HL-60/S4 treated with phorbol 12-myristate 13-acetate at 8.2 ng/mL for 4 days and 3 days (cell line): ENCODE measurements around the gene CRACDL.
"Not testable (repeated sequence)": the region's sequence is repeated elsewhere in the genome, so short reads cannot be mapped to it uniquely, and the experiment has no call there.

ENCODE experiments used
- in situ Hi-C: fragments of 300-500 bp; cut with MboI; formaldehyde crosslinking; loops from 2 replicates; pipeline ENCODE4 v1.15.0; 2022; ENCODE audit warnings: low sequenced_read_pairs

CRACDL gene

DNA sequence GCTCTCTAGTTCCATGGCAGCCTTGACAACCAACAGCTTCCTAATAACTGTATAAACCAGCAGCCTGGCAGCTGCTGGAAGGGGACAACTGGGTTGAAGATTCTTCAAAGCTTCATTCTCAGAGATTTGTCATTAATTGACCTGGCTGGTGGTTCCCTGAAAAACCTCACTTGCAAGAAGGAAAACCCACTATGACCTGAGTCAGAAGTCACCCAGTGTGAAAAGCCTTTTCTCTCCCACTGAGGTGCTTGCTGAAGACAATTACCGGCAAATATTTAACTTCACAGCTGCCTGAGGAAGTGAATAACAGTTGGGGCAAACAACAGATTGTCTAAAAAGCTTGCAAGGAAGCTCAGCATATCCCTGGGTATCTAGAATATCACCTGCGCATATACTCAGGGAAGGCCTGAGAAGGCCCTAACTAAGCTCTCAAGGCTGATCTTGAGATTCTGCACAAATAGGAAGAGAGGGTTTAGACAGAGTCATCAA lies 49.9 kb downstream of the CRACDL start:
- in situ Hi-C loops: no loop called here

DNA sequence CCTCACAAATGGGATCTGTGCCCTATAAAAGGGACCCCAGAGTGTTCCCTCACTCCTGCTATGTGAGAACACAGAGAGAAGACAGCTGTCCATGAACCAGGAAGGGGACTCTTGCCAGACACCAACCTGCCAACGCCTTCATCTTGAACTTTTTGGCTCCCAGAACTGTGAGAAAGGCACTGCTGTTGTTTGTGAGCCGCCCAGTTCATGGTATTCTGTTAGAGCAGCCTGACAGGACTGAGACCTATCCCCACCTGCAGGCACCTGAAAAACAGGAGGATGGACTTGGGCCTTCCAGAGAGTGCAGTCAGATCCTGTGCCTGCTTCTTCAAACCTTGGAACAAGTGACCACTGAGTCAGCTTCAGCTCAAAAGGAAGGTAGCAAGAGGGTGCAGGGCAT lies 51.4 kb downstream of the CRACDL start:
- in situ Hi-C loops: no loop called here

DNA sequence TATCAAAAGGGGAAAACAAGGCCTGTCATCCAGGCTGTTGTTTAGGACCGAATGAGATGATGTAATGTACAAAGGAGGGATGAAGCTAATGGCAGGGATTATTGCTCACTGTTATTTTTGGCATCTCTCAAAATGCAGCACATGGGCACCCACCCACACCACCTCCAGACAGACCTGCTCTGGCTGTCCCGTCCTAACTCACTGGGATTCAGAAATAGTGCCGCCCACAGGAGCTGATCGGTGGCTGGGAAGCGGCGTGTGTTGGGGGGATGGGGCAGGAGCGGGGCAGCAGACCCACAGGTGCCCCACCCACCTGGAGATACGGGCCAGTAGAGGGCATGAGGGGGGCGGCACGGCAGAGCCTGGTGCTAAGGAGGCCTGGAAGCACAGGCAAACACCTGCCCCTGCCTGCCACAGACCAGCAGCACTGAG lies 52.2 kb downstream of the CRACDL start:
- in situ Hi-C loops: no loop called here

DNA sequence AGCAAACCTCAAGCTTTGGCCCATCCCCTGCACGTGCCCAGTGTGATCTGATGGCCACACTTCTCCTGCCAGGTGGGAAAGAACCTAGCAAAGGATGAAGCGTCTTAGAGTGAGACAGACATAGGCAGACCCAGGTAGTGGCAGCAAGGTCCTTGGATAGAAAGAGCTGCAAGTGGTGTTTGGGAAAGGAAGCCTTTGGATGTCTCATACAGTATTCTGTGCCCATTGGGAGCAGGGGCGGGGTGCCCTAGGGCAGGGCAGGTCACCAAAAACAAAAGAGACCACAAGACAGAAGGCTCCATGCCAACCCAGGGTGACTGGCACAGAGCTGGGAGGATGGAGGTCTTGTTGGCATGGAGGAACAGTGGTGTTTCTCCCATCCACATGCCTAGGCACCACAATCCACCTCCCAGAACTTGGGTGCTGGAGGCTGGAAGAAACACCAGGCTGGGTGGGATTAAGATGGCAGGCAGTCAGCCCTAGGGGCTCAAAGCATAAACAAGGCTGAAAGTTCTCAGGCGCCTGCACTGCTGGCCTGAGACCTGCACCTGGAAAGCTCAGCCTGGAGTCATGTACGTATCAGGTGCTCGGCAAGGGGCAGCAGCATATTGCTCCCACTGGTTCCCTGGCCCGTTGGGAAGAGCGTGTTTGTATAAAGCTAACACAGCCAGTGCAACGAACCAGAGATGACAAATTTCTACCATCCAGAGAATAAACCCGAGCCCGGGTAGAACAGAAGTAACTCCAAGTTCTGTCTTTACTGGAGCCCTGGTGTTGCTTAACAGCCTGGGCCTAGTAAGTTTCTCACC lies 52.9 kb downstream of the CRACDL start:
- in situ Hi-C loops: no loop called here

DNA sequence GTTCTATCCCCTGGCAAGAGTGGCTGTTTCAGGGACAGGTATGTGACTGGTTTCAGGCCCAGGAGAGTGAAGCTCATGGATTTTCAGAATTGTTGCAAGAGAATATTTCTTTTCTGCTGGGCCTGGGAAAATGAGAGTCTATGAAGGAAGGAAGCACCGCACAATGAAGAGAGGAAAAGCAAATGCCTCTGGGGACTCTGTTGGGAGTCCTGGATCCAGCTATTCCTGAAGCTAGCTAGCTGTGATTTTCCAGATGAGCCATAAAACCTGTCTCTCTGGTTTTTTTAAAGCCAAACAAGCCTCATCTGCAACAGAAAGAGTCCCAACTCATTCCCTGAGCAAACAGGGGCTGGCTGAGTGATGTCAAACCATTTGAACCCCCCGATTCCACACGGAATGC lies 53.7 kb downstream of the CRACDL start:
- in situ Hi-C loops: no loop called here

DNA sequence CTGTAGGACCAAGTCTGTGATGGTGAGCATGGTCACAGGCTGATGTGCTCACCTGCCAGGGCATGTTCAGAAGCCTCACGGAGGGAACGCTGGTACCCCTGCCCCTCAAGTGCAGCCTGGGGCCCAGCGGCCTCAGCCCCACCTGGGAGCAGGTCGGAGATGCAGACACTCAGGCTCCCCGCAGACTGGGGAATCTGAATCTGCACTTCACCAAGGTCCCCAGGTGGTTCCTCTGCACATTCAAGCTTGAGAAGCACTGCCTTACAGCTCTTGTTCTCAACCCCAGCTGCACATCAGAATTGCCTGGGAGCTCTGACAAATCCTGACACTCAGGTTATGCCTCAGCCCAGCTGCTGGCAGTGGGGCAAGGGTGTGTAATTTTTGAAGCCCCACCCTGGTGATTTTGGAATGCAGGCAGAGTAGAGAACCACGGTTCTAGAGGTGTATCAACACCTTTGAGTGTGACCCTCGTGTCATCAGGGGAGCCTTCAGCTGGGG lies 54.8 kb downstream of the CRACDL start:
- in situ Hi-C loops: no loop called here

DNA sequence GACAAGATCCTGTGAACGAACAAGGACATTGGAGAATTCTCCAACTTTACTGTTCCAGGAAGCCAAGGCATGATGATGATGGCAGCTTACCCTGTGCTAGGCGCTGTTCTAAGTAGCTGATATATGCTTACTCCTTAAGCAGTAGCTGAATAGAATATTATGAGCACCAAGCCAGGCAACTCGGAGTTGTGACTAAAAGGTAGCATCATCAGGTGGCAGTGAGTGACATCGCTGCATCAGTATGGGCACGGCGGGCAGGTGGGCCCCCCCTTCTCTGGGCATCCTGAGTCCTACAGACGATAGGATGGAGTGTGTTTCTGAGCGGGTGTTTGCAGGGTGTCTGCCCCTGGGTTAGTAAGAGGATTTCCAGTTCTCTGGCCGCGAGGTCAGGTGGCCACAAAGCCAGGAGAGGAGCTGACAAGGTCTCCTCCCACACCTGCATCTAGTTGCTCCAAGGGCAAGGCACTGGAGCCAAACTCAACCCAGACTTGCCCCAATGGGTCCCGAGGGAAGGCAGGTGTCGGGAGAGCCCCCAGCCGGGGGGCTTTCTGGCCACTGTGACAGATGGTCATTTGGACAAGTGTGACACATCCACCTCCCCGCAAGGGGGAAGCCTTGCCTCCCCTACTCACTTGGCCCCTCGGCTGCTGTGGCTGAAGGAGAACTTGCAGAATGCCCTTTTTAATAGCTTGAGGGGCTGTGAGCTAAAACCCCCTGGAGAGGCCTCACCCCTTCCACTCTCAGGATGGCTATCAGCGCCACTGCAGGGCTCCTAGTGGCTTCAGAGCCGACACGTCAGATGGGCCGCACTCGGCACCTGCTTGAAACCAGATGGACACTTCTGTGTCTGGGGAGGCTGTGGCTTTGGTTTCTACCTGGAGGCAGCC lies 55.5 kb downstream of the CRACDL start:
- in situ Hi-C loops: no loop called here

DNA sequence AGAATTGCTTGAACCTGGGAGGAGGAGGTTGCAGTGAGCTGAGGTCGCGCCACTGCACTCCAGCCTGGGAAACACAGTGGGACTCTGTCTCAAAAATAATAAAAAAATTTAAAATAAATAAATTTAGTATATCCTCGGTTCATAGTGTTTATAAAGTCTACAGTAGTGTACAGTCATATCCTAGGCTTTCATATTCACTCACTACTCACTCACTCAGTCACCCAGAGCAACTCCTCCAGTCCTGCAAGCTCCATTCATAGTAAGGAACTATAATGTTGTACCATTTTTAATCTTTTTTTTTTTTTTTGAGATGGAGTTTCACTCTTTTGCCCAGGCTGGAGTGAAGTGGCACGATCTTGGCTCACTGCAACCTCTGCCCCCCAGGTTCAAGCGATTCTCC lies 58.4 kb downstream of the CRACDL start:
- in situ Hi-C loops: not testable (repeated sequence)

DNA sequence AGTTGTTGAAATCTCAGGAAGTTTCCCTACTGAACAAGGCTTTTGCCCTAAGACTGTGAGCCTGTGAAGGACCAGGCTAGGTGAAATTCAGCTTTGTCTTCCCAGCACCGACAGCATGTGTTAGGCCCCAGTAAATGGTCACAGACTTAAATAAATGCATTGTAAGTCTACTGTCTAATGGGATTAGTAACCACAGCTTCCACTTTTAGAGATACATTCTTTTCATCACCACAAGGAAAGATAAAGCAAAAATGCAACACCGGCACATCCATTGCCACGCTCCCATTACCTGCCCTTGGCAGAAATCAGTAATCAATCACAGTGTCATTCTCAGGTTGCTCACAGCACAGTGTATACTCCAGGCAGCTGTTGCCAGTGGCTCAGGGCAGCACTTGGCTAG lies 59.3 kb downstream of the CRACDL start:
- in situ Hi-C loops: no loop called here

DNA sequence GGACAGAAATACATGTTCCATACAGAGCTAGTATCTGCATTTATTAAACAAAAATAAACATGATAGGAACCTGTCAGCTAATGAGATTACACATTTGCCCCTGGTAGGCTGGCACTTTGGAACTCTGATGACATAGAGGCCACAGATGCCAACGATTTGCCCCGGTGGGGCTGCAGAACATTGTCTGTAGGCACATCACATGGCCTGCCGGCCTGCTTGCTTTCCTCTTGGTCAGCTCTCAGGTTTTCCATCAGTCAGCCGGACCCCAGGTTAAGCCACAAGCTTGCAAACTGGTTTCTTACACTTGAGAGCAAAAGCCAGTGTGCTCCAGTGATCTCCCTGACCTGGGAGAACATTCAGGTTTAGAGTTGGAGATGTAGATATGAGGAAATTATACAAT lies 60.3 kb downstream of the CRACDL start:
- in situ Hi-C loops: no loop called here

DNA sequence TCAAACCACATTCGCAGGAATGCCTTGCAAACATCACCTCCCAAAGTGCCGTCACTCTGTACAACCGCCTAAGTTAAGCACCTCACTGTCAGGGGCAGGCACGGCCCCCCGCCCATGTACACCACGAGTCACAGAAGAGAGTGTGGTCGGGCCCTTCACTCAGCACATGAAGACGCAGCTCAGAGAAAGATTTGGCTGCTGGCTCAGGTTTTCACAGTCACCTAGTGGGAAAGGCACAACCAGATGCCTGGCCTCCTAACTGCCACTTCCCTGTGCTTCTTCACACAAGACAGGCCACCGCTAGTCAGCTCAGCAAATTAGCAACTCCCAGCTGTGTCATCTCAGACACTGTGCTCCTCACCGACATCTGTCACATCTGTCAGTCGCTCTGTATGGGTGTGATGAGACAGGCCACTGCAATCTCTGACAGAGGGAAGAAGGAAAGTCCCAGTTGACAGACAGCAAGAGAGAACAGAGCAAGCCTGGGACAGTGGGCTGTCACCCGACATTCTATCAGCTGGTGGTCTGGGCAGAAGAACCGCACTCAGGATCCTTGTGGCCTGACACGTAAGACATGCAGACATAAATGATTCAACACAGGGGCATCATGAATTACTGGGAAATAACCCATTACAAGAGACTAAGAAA lies 60.8 kb downstream of the CRACDL start:
- in situ Hi-C loops: no loop called here

DNA sequence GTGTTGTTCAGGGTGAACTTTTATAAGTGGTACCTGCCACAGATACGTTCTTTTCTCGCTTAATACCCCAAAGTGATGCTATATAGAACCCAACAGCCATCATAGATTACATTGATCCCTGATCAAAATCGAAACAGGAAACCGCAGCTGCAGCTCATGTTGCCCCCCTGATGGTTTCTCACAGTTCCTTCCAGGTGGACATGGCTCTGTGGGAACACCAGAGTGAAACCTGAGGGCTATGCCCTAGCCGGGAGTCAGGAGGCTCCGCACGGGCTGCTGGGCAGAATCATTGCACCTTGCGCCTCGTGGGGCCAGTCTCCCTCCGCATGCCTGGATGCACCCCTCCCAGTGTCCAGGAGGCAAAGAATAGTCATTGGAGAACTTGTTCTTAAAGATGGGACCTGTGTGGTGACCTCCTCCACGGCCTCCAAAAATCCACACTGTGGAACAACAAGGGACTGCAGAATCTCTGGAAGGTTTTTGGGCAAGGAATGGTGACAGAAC lies 61.8 kb downstream of the CRACDL start:
- in situ Hi-C loops: no loop called here

DNA sequence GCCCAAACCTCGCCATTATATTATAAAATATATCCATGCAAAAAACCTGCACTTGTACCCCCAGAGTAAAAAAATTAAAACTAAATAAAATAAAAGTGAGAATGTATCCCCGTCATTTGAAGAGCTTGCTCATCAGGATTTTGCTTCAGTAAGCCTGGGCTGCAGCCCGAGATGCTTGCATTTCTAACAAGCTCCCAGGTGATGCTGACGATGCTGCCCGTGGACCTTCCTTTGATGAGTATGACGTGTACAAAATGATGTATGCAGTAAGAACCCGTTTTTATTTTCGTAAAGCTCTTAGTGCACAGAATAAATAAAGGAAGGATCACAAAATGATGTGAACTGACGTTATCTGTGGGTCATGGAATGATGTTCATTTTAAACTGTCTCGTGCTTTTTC lies 63.5 kb downstream of the CRACDL start:
- in situ Hi-C loops: no loop called here

DNA sequence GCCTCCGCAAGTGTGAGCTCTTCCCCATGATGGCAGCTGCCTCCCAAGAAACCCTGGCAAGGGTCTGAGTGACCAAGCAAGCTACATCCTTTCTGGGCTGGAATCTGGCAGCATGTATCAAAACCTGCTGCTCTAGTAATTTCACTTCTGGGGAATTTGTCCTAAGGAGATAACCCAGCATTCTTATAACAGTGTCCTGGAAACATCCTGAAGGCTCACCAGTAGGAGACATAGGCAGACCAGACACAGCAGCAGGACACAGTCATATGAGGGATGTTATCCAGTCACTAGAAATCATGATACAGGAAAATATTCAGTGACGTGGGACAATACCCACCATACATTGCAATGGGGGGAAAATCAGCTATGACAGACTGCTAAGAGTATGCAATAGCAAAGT lies 64.5 kb downstream of the CRACDL start:
- in situ Hi-C loops: no loop called here

DNA sequence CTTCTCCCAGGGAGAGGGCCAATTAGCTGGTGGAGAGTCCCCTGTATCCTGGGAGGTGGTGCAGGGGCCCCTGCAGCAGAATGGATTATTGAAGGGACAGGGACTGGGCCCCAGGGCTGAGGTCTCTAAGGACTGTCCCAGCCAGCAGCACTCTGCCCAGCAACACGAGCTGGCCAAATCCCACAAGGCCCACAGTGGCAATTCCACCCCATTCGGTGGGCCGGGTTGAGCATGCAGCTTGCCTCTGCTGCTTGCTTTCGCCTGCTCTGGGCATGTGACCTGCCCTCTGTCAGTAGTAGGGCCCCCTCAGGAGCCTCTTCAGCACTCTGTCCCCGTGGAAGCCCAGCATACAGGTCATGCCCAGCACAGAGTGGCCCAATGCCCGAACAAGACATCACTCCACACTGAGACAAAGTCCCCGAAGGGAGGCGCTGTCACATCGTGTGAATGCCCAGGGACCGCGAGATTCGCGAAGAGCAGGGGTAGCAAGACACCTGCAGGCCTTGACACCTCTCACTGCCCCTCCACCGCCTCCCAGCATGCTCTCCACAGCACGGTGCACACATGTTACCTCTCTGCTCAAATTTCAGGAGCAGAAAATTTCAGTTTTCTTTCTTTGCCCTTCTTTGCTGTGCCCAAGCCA lies 65.4 kb downstream of the CRACDL start:
- in situ Hi-C loops: no loop called here

DNA sequence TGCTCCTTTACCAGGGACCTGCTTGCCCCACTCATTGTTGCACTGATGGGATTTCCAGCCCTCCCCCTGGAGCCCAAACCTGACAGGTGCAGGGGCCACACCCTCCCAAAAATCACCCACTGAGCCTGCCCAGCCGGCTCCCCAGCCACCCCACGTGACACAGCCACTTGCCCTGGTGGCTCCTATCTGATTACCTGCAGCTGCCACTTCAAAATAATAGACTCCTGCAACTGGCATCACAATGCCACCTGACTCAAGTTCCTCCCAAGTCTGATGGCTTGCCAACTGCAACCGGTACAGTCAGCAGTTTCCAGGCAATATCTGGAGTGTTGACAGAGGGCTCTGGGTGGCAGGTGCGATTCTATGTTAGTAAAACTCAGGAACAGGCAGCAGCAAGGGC lies 66.2 kb downstream of the CRACDL start:
- in situ Hi-C loops: no loop called here

DNA sequence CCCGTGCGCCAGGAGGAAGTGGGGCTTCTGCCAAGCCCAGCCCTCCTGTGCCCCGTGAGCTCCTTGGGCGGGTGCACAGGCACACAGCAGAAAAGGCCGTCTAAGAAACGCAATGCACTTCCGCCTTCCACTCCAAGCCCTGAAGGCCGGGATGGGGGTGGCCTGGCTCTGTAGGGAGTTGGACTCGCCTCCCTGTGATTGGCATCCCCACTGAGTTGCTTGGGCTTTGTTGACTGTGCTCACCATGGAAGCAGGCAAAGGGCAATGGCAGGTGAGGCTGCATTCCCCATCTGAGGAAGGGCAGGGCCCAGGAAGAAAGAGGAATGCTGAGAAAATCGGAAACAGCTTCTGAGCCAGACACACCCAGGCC lies 66.8 kb downstream of the CRACDL start:
- in situ Hi-C loops: no loop called here

DNA sequence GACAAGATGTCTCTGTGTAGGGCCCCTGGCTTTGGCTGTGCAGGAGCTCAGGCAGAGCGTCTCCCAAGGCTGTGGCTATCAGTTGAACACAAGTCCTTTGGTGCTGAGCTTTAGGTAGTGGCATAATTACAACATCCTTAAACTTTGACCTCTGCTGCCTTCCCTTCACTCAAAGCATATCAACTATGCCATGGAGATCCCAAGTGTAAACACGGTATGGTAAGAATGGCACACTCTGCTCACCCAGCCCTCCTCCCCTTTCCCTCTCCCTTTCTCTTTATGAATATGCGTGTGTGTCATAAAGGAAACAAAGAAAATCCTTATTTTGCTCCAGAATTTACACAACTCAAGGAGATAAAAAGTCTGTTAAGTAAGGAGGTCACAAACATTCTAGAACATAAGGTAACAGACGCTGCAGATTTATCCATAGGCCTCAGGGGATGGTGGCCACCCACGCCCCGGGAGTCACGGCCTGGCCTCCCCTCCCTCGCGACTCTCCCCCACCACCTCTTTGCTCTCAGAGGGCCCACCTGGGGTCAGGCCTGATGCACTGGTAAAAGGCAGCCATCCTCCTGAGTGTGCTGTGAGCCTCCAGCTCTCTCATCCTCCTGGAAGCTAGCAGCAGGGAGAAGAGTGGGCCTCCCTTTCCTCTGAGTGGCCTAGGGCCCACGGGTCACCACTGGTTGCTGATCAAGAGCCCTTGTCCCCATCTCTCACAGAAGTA lies 67.3 kb downstream of the CRACDL start:
- in situ Hi-C loops: no loop called here

DNA sequence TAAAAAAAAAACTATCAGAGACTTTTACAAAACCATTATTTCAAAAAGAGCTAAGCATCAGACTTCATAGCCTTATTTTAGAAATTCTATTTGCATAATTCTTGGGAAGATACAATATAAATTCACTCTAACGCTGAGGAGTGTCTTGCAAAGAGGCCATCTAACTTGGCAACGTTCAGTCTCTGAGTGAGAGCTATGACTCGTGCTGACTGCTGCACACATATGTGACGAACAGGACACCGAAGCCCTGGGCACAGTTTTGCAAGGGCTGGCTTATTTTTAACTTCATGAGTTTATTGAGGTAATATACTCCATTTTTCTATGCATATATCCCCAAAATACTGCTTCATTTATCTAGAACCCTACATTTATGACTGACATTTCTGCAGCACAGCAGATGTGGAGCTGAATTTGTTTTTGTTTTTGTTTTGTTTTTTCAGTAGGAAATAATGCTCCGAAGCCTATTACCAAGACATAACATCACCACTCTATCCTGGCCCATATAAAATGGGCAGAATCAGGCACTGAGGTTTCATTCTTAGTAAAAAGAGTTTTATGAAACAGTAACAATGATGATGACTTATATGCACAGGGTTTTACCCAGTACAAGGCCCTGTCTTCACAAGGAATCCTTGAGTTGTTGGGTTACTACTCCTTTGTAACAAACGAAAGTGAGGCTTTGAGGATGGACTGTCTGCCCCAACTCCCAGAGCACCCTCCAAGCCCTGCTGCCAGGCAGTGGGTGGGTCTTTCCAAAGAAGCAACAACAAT lies 68.3 kb downstream of the CRACDL start:
- in situ Hi-C loops: no loop called here
